ENCODE measurements around the gene CAT.

GRCh38 chr11:34488855-34489557, 50.3 kb downstream of the CAT start:
- no peak for TF ChIP-seq EZH2 (IDR thresholded peaks at IDR 0.05; ENCODE audit: insufficient read depth, poor library complexity, severe bottlenecking)
- TF ChIP-seq EZH2phosphoT487 (IDR thresholded peaks at IDR 0.05; ENCODE audit: insufficient read depth, low read depth), result no peak

Measured in GM23248 (cell line).